ENCODE results near the gene MUC4.
"Not testable (repeated sequence)": the region's sequence is repeated elsewhere in the genome, so short reads cannot be mapped to it uniquely, and the experiment has no call there.

Gene MUC4

GRCh38 chr3:195771646-195772300 is 40.0 kb downstream of the MUC4 start:
- peaks cover 3% of the 10 kb centered on the region for H3K4me1 Mint-ChIP-seq
- DNase-seq (ENCODE audit: low spot score in 2 of 2) (no peak), ATAC-seq (ENCODE audit: low read depth) (no peak)
- peaks cover 2% of the 10 kb centered on the region for H3K9me3 Mint-ChIP-seq
- H3K36me3 Mint-ChIP-seq, result no peaks in the 10 kb centered on the region
- H3K27ac Mint-ChIP-seq, result no peak overlapping the region
- H3K4me3 Mint-ChIP-seq, result no peak overlapping the region
- H3K27me3 Mint-ChIP-seq, result peaks cover 11% of the 10 kb centered on the region

GRCh38 chr3:195770841-195771645 is 40.7 kb downstream of the MUC4 start:
- not testable (repeated sequence) for H3K27ac Mint-ChIP-seq; ATAC-seq (ENCODE audit: low read depth); H3K9me3 Mint-ChIP-seq; H3K4me1 Mint-ChIP-seq; H3K36me3 Mint-ChIP-seq; DNase-seq (ENCODE audit: low spot score in 2 of 2); H3K4me3 Mint-ChIP-seq
- peaks cover 11% of the 10 kb centered on the region for H3K27me3 Mint-ChIP-seq

GRCh38 chr3:195770081-195770840 is 41.5 kb downstream of the MUC4 start:
- no peaks in the 10 kb centered on the region for H3K36me3 Mint-ChIP-seq
- no peak overlapping the region for H3K4me3 Mint-ChIP-seq
- ATAC-seq (ENCODE audit: low read depth), result no peak
- H3K9me3 Mint-ChIP-seq, result no peaks in the 10 kb centered on the region
- DNase-seq (ENCODE audit: low spot score in 2 of 2), result no peak
- H3K27me3 Mint-ChIP-seq, result peaks cover 11% of the 10 kb centered on the region
- H3K4me1 Mint-ChIP-seq, result peaks cover 3% of the 10 kb centered on the region
- no peak overlapping the region for H3K27ac Mint-ChIP-seq

GRCh38 chr3:195769551-195769950 is 42.2 kb downstream of the MUC4 start:
- Mint-ChIP-seq H3K27me3 (peaks cover 12% of the 10 kb centered on the region), H3K36me3 (no peaks in the 10 kb centered on the region), H3K9me3 (no peaks in the 10 kb centered on the region), H3K4me1 (peaks cover 3% of the 10 kb centered on the region), H3K27ac (no peak overlapping the region), H3K4me3 (no peak overlapping the region)
- DNase-seq (ENCODE audit: low spot score in 2 of 2), result no peak
- ATAC-seq (ENCODE audit: low read depth), result no peak

GRCh38 chr3:195768831-195769303 is 42.9 kb downstream of the MUC4 start:
- no peaks in the 10 kb centered on the region for H3K36me3 Mint-ChIP-seq
- H3K27me3 Mint-ChIP-seq, result peaks cover 18% of the 10 kb centered on the region
- no peak overlapping the region for H3K4me3 Mint-ChIP-seq
- H3K4me1 Mint-ChIP-seq, result peaks cover 3% of the 10 kb centered on the region
- no peaks in the 10 kb centered on the region for H3K9me3 Mint-ChIP-seq
- no peak for DNase-seq (ENCODE audit: low spot score in 2 of 2)
- no peak overlapping the region for H3K27ac Mint-ChIP-seq
- ATAC-seq (ENCODE audit: low read depth), result no peak

- ATAC-seq (ENCODE audit: low read depth), result no peak
- Mint-ChIP-seq H3K27ac (peak overlapping the region; percentile 45), H3K27me3 (peaks cover 19% of the 10 kb centered on the region)
These were observed 43.3 kb downstream of the MUC4 start for GRCh38 chr3:195768414-195768813.

GRCh38 chr3:195767792-195768191 is 43.9 kb downstream of the MUC4 start:
- H3K36me3 Mint-ChIP-seq, result no peaks in the 10 kb centered on the region
- H3K4me3 Mint-ChIP-seq, result no peak overlapping the region
- DNase-seq (ENCODE audit: low spot score in 2 of 2) (no peak), ATAC-seq (ENCODE audit: low read depth) (no peak)
- peaks cover under 1% of the 10 kb centered on the region for H3K4me1 Mint-ChIP-seq
- H3K27me3 Mint-ChIP-seq, result peaks cover 15% of the 10 kb centered on the region
- no peaks in the 10 kb centered on the region for H3K9me3 Mint-ChIP-seq
- peak overlapping the region; percentile 45 for H3K27ac Mint-ChIP-seq

More at GRCh38 chr3:195768414-195768813, 43.3 kb downstream of the MUC4 start:
- H3K4me1 Mint-ChIP-seq, result peaks cover 3% of the 10 kb centered on the region
- H3K36me3 Mint-ChIP-seq, result no peaks in the 10 kb centered on the region
- H3K4me3 Mint-ChIP-seq, result no peak overlapping the region
- H3K9me3 Mint-ChIP-seq, result no peaks in the 10 kb centered on the region
- no peak for DNase-seq (ENCODE audit: low spot score in 2 of 2)

GRCh38 chr3:195766671-195767070 is 45.1 kb downstream of the MUC4 start:
- ATAC-seq (ENCODE audit: low read depth), result no peak
- Mint-ChIP-seq H3K27ac (no peak overlapping the region), H3K36me3 (no peaks in the 10 kb centered on the region), H3K27me3 (peaks cover 10% of the 10 kb centered on the region), H3K4me3 (no peak overlapping the region), H3K9me3 (no peaks in the 10 kb centered on the region), H3K4me1 (no peaks in the 10 kb centered on the region)
- no peak for DNase-seq (ENCODE audit: low spot score in 2 of 2)

- ATAC-seq (ENCODE audit: low read depth) (no peak), DNase-seq (ENCODE audit: low spot score in 2 of 2) (no peak)
- H3K36me3 Mint-ChIP-seq, result no peaks in the 10 kb centered on the region
- peaks cover 15% of the 10 kb centered on the region for H3K27me3 Mint-ChIP-seq
- H3K27ac Mint-ChIP-seq, result no peak overlapping the region
- no peaks in the 10 kb centered on the region for H3K9me3 Mint-ChIP-seq
- no peaks in the 10 kb centered on the region for H3K4me1 Mint-ChIP-seq
- H3K4me3 Mint-ChIP-seq, result no peak overlapping the region
These were observed 46.6 kb downstream of the MUC4 start for GRCh38 chr3:195764961-195765706.

GRCh38 chr3:195763843-195764825 is 47.6 kb downstream of the MUC4 start:
- Mint-ChIP-seq H3K27ac (no peak overlapping the region), H3K4me1 (no peaks in the 10 kb centered on the region), H3K9me3 (no peaks in the 10 kb centered on the region), H3K4me3 (no peak overlapping the region), H3K27me3 (peaks cover 21% of the 10 kb centered on the region), H3K36me3 (no peaks in the 10 kb centered on the region)
- ATAC-seq (ENCODE audit: low read depth), result no peak
- no peak for DNase-seq (ENCODE audit: low spot score in 2 of 2)

- no peak overlapping the region for H3K27ac Mint-ChIP-seq
- no peaks in the 10 kb centered on the region for H3K4me1 Mint-ChIP-seq
- ATAC-seq (ENCODE audit: low read depth) (no peak), DNase-seq (ENCODE audit: low spot score in 2 of 2) (no peak)
- no peak overlapping the region for H3K4me3 Mint-ChIP-seq
- no peaks in the 10 kb centered on the region for H3K36me3 Mint-ChIP-seq
- H3K9me3 Mint-ChIP-seq, result no peaks in the 10 kb centered on the region
- H3K27me3 Mint-ChIP-seq, result peaks cover 26% of the 10 kb centered on the region
These were observed 48.5 kb downstream of the MUC4 start for GRCh38 chr3:195763076-195763830.

- H3K27ac Mint-ChIP-seq, result no peak overlapping the region
- H3K36me3 Mint-ChIP-seq, result no peaks in the 10 kb centered on the region
- no peak overlapping the region for H3K4me3 Mint-ChIP-seq
- DNase-seq (ENCODE audit: low spot score in 2 of 2) (no peak), ATAC-seq (ENCODE audit: low read depth) (no peak)
- no peaks in the 10 kb centered on the region for H3K4me1 Mint-ChIP-seq
- peaks cover 31% of the 10 kb centered on the region for H3K27me3 Mint-ChIP-seq
- no peaks in the 10 kb centered on the region for H3K9me3 Mint-ChIP-seq
These were observed 49.1 kb downstream of the MUC4 start for GRCh38 chr3:195762611-195763010.
